Activated T-helper 2 cell treated with anti-CD3 and anti-CD28 coated beads, Interferon-gamma antibody, Interleukin-2, Interleukin-4, amounts not matched to agents 10 μg/mL and 5 μg/mL and 100 μg/mL, durations not matched to agents 14 hours and 24 hours and 36 hours (primary cell): ENCODE results near the gene PPP1R12C. TPM values are rescaled to one million over a fixed set of nuclear protein-coding genes. Genes with fewer than 3 reads are reported as not detected.
"Not testable (repeated sequence)": the region's sequence is repeated elsewhere in the genome, so short reads cannot be mapped to it uniquely, and the experiment has no call there.

Experiments
- DNase-seq: peaks from one replicate; pipeline ENCODE4 v3.0.0; 2021; ENCODE audit warnings: low spot score
- H3K27ac Mint-ChIP-seq: one replicate; pipeline ENCODE4 v1.8.0; 2021; ENCODE audit warnings: mixed read lengths
- H3K27me3 Mint-ChIP-seq: one replicate; pipeline ENCODE4 v1.8.0; 2021; ENCODE audit warnings: low read depth, mixed read lengths
- H3K36me3 Mint-ChIP-seq: one replicate; pipeline ENCODE4 v1.8.0; 2021; ENCODE audit warnings: low read depth, mixed read lengths
- H3K4me1 Mint-ChIP-seq: one replicate; pipeline ENCODE4 v1.8.0; 2021; ENCODE audit warnings: low read depth, mixed read lengths
- H3K4me3 Mint-ChIP-seq: one replicate; pipeline ENCODE4 v1.8.0; 2021; ENCODE audit warnings: low read depth, mild to moderate bottlenecking, moderate library complexity, mixed read lengths
- H3K9me3 Mint-ChIP-seq: one replicate; pipeline ENCODE4 v1.8.0; 2021; ENCODE audit warnings: mixed read lengths
- intact Hi-C: fragments of 100-400 bp; cut with micrococcal nuclease; formaldehyde crosslinking; loops from one replicate; pipeline ENCODE4 v1.15.1; 2023
- total RNA-seq: library from RNA; stranded (reverse); gene quantifications from 2 replicates; pipeline ENCODE4 v1.2.3, GENCODE V29; 2022

Gene PPP1R12C
- total RNA-seq, 1 donor from 2014 or later, result 108 TPM

GRCh38 chr19:55066107-55066709 is 51.2 kb downstream of the PPP1R12C start:
- Mint-ChIP-seq H3K4me1 (peaks cover 13% of the 10 kb centered on the region), H3K4me3 (no peak overlapping the region), H3K27me3 (peaks cover 44% of the 10 kb centered on the region), H3K9me3 (no peaks in the 10 kb centered on the region), H3K27ac (no peak overlapping the region), H3K36me3 (no peaks in the 10 kb centered on the region)
- intact Hi-C loops, result no loop called here
- no peak for DNase-seq

DNA sequence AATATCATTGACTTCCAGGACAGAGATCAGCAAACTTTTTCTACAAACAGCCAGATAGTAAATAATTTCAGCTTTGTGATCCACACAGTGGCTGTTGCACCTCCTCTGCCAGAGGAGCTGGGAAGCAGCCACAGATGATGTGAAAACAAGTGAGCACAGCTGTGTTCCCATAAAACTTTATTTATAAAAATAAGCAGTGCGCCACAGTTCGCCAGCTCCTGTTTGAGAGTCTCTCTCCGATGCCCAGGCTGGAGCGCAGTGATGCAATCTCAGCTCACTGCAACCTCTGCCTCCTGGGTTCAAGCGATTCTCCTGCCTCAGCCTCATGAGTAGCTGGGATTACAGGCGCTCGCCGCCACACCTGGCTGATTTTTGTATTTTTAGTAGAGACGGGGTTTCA is 51.9 kb downstream of the PPP1R12C start:
- DNase-seq, H3K36me3 Mint-ChIP-seq, H3K27ac Mint-ChIP-seq, intact Hi-C loops, H3K9me3 Mint-ChIP-seq, H3K4me3 Mint-ChIP-seq: not testable (repeated sequence)
- Mint-ChIP-seq H3K27me3 (peaks cover 42% of the 10 kb centered on the region), H3K4me1 (peaks cover 13% of the 10 kb centered on the region)

DNA sequence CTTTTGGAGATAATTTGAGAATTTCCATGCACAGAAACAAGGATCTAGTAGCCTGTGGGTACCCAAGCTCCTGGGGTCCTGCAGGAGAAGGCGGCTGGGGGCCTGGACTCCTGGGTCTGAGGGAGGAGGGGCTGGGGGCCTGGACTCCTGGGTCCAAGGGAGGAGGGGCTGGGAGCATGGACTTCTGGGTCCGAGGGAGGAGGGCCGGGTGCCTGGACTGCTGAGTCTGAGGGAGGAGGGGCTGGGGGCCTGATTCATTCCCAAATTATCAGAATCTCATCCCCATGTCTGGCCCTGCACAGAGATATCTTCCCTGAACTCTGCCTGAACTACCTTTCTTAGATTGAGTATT is 54.0 kb downstream of the PPP1R12C start:
- Mint-ChIP-seq H3K36me3 (peaks cover 16% of the 10 kb centered on the region), H3K9me3 (no peaks in the 10 kb centered on the region), H3K4me1 (peaks cover 4% of the 10 kb centered on the region), H3K4me3 (no peak overlapping the region), H3K27ac (no peak overlapping the region), H3K27me3 (peaks cover 29% of the 10 kb centered on the region)
- no peak for DNase-seq
- intact Hi-C loops, result loop anchor here (2.0 kb wide), 2 partner anchors 17 to 21 kb away; no protein-coding TSS in a partner anchor

- DNase-seq, result peak; percentile 96
- peaks cover 24% of the 10 kb centered on the region for H3K27me3 Mint-ChIP-seq
- H3K9me3 Mint-ChIP-seq, result no peaks in the 10 kb centered on the region
- peaks cover 4% of the 10 kb centered on the region for H3K4me1 Mint-ChIP-seq
- H3K4me3 Mint-ChIP-seq, result peak within 1 kb of the TSS; percentile 91
- H3K36me3 Mint-ChIP-seq, result peaks cover 19% of the 10 kb centered on the region
- H3K27ac Mint-ChIP-seq, result peak within 1 kb of the TSS; percentile 71
- intact Hi-C loops, result loop anchor here (2.0 kb wide), 2 partner anchors 18 to 20 kb away; no protein-coding TSS in a partner anchor
Observed at GRCh38 chr19:55062735-55063491, 54.5 kb downstream of the PPP1R12C start, which contains the start of gene RDH13. RDH13 (minus strand) TSS chr19:55063148; CDS start chr19:55063032, 116 bp downstream.

DNA sequence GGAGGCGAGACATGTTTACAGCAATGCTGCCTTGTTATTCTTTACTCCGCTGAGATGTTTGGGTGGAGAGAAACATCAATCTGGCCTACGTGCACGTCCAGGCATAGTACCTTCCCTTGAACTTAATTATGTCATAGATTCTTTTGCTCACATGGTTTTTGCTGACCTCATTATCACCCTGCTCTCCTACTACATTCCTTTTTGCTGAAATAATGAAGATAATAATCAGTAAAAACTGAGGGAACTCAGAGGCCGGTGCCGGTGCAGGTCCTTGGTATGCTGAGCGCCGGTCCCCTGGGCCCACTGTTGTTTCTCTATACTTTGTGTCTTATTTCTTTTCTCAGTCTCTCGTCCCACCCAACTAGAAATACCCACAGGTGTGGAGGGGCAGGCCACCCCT is 57.1 kb downstream of the PPP1R12C start:
- H3K9me3 Mint-ChIP-seq, H3K27ac Mint-ChIP-seq, H3K4me1 Mint-ChIP-seq, intact Hi-C loops, DNase-seq, H3K4me3 Mint-ChIP-seq, H3K27me3 Mint-ChIP-seq: not testable (repeated sequence)
- H3K36me3 Mint-ChIP-seq, result peaks cover 39% of the 10 kb centered on the region

GRCh38 chr19:55058781-55059610 is 58.4 kb downstream of the PPP1R12C start:
- Mint-ChIP-seq H3K4me1 (peaks cover 4% of the 10 kb centered on the region), H3K4me3 (no peak overlapping the region), H3K9me3 (no peaks in the 10 kb centered on the region), H3K27me3 (no peaks in the 10 kb centered on the region), H3K36me3 (peaks cover 45% of the 10 kb centered on the region), H3K27ac (peak overlapping the region; percentile 7)
- no peak for DNase-seq
- intact Hi-C loops, result no loop called here

GRCh38 chr19:55056827-55057226 is 60.6 kb downstream of the PPP1R12C start:
- no peak for DNase-seq
- intact Hi-C loops, result no loop called here
- H3K27ac Mint-ChIP-seq, result no peak overlapping the region
- peaks cover 2% of the 10 kb centered on the region for H3K4me1 Mint-ChIP-seq
- no peak overlapping the region for H3K4me3 Mint-ChIP-seq
- peaks cover 56% of the 10 kb centered on the region for H3K36me3 Mint-ChIP-seq
- H3K9me3 Mint-ChIP-seq, result no peaks in the 10 kb centered on the region
- H3K27me3 Mint-ChIP-seq, result no peaks in the 10 kb centered on the region

GRCh38 chr19:55053735-55054134 is 63.7 kb downstream of the PPP1R12C start:
- Mint-ChIP-seq H3K9me3 (no peaks in the 10 kb centered on the region), H3K36me3 (peaks cover 53% of the 10 kb centered on the region), H3K4me1 (no peaks in the 10 kb centered on the region), H3K27ac (no peak overlapping the region), H3K27me3 (no peaks in the 10 kb centered on the region), H3K4me3 (no peak overlapping the region)
- DNase-seq, result no peak
- intact Hi-C loops, result no loop called here

DNA sequence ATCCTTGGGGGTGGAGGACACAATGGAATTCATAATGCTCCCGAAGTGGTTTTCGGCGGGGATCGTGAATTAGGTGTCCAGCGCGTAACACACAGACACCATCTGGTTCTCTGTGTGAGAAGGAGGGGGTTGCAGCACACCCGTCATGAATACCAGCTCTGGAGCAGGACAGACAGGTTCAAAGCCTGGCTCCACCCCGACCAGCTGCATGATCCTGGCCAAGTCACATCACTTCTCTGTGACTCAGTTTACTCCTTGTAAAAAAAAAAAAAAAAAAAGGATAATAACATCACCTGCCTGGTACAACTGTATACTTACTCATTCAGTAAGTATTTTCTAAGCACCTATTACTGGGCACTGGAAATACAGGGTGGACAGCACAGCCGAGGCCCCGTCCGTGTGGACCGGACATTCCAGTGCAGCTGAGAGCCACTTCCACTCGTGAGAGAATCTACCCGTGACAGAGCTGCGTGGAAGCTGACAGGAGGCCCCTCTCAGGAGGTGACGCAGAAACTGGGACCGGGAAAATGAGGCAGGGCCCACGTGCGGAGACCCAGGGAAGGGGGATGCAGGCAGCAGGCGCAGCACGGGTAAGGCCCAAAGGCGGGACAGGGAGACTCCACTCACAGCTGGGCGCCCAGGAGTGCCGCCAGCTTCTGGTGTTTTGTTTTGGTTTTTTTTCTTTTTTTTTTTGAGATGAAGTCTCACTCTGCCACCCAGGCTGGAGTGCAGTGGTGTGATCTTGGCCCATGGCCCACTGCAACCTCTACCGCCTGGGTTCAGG is 66.5 kb downstream of the PPP1R12C start:
- no peak overlapping the region for H3K4me3 Mint-ChIP-seq
- H3K27me3 Mint-ChIP-seq, result no peaks in the 10 kb centered on the region

GRCh38 chr19:55048446-55048845 is 69.0 kb downstream of the PPP1R12C start:
- intact Hi-C loops, result no loop called here

More for the DNA sequence above, 66.5 kb downstream of the PPP1R12C start:
- H3K4me1 Mint-ChIP-seq, result no peaks in the 10 kb centered on the region
- H3K27ac Mint-ChIP-seq, result no peak overlapping the region
- intact Hi-C loops, result no loop called here
- no peak for DNase-seq
- no peaks in the 10 kb centered on the region for H3K9me3 Mint-ChIP-seq
- peaks cover 51% of the 10 kb centered on the region for H3K36me3 Mint-ChIP-seq

DNA sequence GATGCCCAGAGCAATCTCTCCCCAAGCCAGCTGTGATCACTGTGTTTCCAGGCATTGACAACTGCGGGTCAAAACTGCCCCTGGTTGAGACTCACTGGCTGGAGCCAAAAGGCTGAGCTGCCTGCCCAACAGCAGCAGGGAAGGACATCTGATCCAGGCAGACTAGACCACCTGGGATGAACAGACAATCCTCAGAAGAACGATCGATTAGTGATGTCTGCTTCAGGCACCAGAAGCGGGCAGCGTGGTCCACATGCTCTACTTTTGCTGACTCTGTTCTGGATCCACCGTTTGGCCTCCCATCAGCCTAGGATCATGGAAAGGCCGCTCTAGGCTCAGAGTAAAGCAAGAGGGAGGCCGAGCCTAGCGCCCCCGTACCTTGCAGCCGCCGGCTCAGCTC is 69.5 kb downstream of the PPP1R12C start:
- Mint-ChIP-seq H3K9me3 (no peaks in the 10 kb centered on the region), H3K4me1 (peaks cover under 1% of the 10 kb centered on the region), H3K27me3 (no peaks in the 10 kb centered on the region), H3K36me3 (peaks cover 45% of the 10 kb centered on the region), H3K27ac (no peak overlapping the region), H3K4me3 (no peak overlapping the region)
- no peak for DNase-seq
- intact Hi-C loops, result no loop called here

More at GRCh38 chr19:55048446-55048845, 69.0 kb downstream of the PPP1R12C start:
- Mint-ChIP-seq H3K9me3 (no peaks in the 10 kb centered on the region), H3K4me3 (no peak overlapping the region), H3K36me3 (peaks cover 48% of the 10 kb centered on the region), H3K27me3 (no peaks in the 10 kb centered on the region), H3K4me1 (no peaks in the 10 kb centered on the region), H3K27ac (no peak overlapping the region)
- no peak for DNase-seq

DNA sequence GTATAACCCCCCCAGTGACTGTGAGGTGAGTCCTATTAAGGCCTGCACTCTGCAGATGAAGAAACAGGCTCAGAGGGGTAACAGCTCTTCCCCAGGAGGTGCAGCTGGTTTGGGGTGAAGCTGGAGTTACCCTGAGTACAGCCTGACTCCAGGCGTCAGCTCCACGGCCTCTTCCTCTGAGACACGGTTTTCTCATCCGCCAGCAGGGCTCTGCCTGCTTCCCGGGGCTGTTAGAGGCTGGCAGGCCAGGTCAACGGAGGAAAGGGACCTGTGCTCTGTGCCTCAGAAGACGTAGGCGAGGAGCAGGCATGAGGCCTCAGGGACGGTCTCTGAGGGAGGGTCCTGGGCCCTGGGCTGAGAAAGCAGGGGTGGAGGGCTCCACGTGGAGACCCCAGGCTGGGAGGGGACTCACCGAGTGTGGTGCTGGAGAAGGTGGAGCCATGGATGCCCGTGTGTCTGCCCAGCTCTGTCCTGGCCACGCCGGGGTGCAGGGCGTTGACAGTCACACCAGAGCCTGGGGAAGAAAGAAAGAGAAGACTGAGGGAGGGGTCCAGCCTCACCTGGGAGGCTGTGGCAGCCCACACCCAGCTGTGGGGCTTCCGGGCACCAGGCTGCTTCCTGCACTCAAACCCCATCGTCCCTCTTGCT is 70.3 kb downstream of the PPP1R12C start:
- no peaks in the 10 kb centered on the region for H3K27me3 Mint-ChIP-seq
- H3K4me3 Mint-ChIP-seq, result no peak overlapping the region
- H3K9me3 Mint-ChIP-seq, result no peaks in the 10 kb centered on the region
- no peak overlapping the region for H3K27ac Mint-ChIP-seq
- H3K36me3 Mint-ChIP-seq, result peaks cover 51% of the 10 kb centered on the region
- H3K4me1 Mint-ChIP-seq, result peaks cover 9% of the 10 kb centered on the region
- intact Hi-C loops, result no loop called here
- no peak for DNase-seq
